Esophagus mucosa (tissue), 1 donor: Measurements from ENCODE around the gene THRA. TPM values are rescaled to one million over a fixed set of nuclear protein-coding genes. Genes with fewer than 3 reads are reported as not detected.
"Not testable (repeated sequence)": the region's sequence is repeated elsewhere in the genome, so short reads cannot be mapped to it uniquely, and the experiment has no call there.

Experiments
- ATAC-seq: fragments of 200-7000 bp; cut with Tn5 transposase; one replicate; pipeline ENCODE4 v1.9.1; 2020
- total RNA-seq: library from RNA; stranded (reverse); gene quantifications from one replicate; pipeline ENCODE4 v1.2.4, GENCODE V29; 2023
- donor health status: DM: yes; HTN: yes; CAD: no.

THRA gene
- total RNA-seq, 1 donor from 2014 or later: 9.4 TPM

GRCh38 chr17:40113110-40113906 lies 50.5 kb downstream of the THRA start:
- ATAC-seq: peak; percentile 80

GRCh38 chr17:40113907-40114245 lies 51.1 kb downstream of the THRA start:
- no peak for ATAC-seq

GRCh38 chr17:40115101-40115436 lies 52.3 kb downstream of the THRA start:
- ATAC-seq: no peak

- ATAC-seq: peak; percentile 81
These were observed 58.7 kb downstream of the THRA start, which contains the start of gene MSL1 for GRCh38 chr17:40121181-40122135. MSL1 (plus strand) TSS chr17:40121971; CDS start chr17:40122613, 642 bp downstream.

- peak; percentile 41 for ATAC-seq
These were observed 59.6 kb downstream of the THRA start for GRCh38 chr17:40122136-40122998.

GRCh38 chr17:40122999-40123810 lies 60.4 kb downstream of the THRA start:
- ATAC-seq: peak; percentile 22

- ATAC-seq: no peak
These were observed 61.0 kb downstream of the THRA start for GRCh38 chr17:40123811-40124114.

GRCh38 chr17:40124279-40125141 lies 61.7 kb downstream of the THRA start:
- no peak for ATAC-seq

- ATAC-seq: no peak
These were observed 66.7 kb downstream of the THRA start for GRCh38 chr17:40129498-40129897.

- ATAC-seq: peak; percentile 17
These were observed 67.7 kb downstream of the THRA start for GRCh38 chr17:40130352-40131042.

- no peak for ATAC-seq
These were observed 71.4 kb downstream of the THRA start for GRCh38 chr17:40134184-40134583.

GRCh38 chr17:40135817-40136216 lies 73.1 kb downstream of the THRA start:
- no peak for ATAC-seq

- peak; percentile 5 for ATAC-seq
These were observed 76.8 kb downstream of the THRA start for GRCh38 chr17:40139566-40140058.

GRCh38 chr17:40143166-40143565 lies 80.4 kb downstream of the THRA start:
- not testable (repeated sequence) for ATAC-seq

Other genes starting within 250 kb of the THRA start
- 1.1 TPM for gene IKZF3, start 198.7 kb upstream of the THRA start, total RNA-seq
- gene ZPBP2, start 194.8 kb upstream of the THRA start, total RNA-seq: not detected
- gene GSDMB, start 144.3 kb upstream of the THRA start, total RNA-seq: 1.6 TPM
- 18.5 TPM for gene ORMDL3, start 135.4 kb upstream of the THRA start, total RNA-seq
- not detected for gene LRRC3C, start 135.2 kb upstream of the THRA start, total RNA-seq
- gene GSDMA, start 100.0 kb upstream of the THRA start, total RNA-seq: 1.9 TPM
- gene PSMD3, start 82.2 kb upstream of the THRA start, total RNA-seq: 80.2 TPM
- 0.64 TPM for gene CSF3, start 47.5 kb upstream of the THRA start, total RNA-seq
- 55.9 TPM for gene MED24, start 8.6 kb upstream of the THRA start, total RNA-seq
- gene NR1D1, start 37.6 kb downstream of the THRA start, total RNA-seq: 14.6 TPM
- 36.1 TPM for gene MSL1, start 59.0 kb downstream of the THRA start, total RNA-seq
- 38.5 TPM for gene CASC3, start 77.6 kb downstream of the THRA start, total RNA-seq
- 112 TPM for gene RAPGEFL1, start 114.5 kb downstream of the THRA start, total RNA-seq
- gene WIPF2, start 156.3 kb downstream of the THRA start, total RNA-seq: 27.2 TPM
- 12.8 TPM for gene CDC6, start 224.9 kb downstream of the THRA start, total RNA-seq
- gene RARA, start 246.2 kb downstream of the THRA start, total RNA-seq: 8.2 TPM